Fibroblast of mammary gland (primary cell): Measurements from ENCODE around the gene UBE2Z.

Source experiments
- DNase-seq: peaks from one replicate; pipeline ENCODE4 v3.0.0-alpha.2; 2010; ENCODE audit warnings: low read depth
- H3K4me3 ChIP-seq: 2 replicates; pipeline ENCODE4 v1.5.1; 2011; ENCODE audit warnings: low read depth, mild to moderate bottlenecking, low read length, moderate library complexity; ENCODE audit not compliant: control insufficient read depth
- CTCF ChIP-seq: conservative IDR thresholded peaks from 2 replicates; pipeline ENCODE4 v1.5.1; 2011; ENCODE audit warnings: low read depth, low read length, inconsistent platforms; ENCODE audit not compliant: control insufficient read depth, insufficient read depth

UBE2Z gene

GRCh38 chr17:48960834-48961515 is 52.8 kb downstream of the UBE2Z start:
- no peak overlapping the region for H3K4me3 ChIP-seq
- DNase-seq: peak; percentile 7
- TF ChIP-seq CTCF: no peak

GRCh38 chr17:48961516-48962233 is 53.5 kb downstream of the UBE2Z start:
- peak overlapping the region; percentile 12 for H3K4me3 ChIP-seq
- peak; percentile 65 for DNase-seq
- TF ChIP-seq CTCF: no peak

- no peak for TF ChIP-seq CTCF
- no peak overlapping the region for H3K4me3 ChIP-seq
- DNase-seq: no peak
Observed at GRCh38 chr17:48970224-48970623, 62.0 kb downstream of the UBE2Z start.

- no peak for TF ChIP-seq CTCF
- no peak for DNase-seq
- H3K4me3 ChIP-seq: no peak overlapping the region
Observed at GRCh38 chr17:48970865-48971687, 62.9 kb downstream of the UBE2Z start.

GRCh38 chr17:48972749-48973097 is 64.5 kb downstream of the UBE2Z start:
- no peak for DNase-seq
- H3K4me3 ChIP-seq: no peak overlapping the region
- TF ChIP-seq CTCF: no peak

- no peak for TF ChIP-seq CTCF
- DNase-seq: no peak
- no peak overlapping the region for H3K4me3 ChIP-seq
Observed at GRCh38 chr17:48973806-48974205, 65.6 kb downstream of the UBE2Z start.
